Stimulated activated CD4-positive, alpha-beta T cell treated with anti-CD3 and anti-CD28 coated beads, TNF-alpha, amount 100 ng/mL, for 48 hours (primary cell): ENCODE results near the gene SNRNP27.

Experiments used
- DNase-seq, 3 donors: peaks; one replicate each; pipeline ENCODE4 v3.0.0-alpha.2; 2020; ENCODE audit warnings: low read depth in 3 of 3

SNRNP27 gene

DNA sequence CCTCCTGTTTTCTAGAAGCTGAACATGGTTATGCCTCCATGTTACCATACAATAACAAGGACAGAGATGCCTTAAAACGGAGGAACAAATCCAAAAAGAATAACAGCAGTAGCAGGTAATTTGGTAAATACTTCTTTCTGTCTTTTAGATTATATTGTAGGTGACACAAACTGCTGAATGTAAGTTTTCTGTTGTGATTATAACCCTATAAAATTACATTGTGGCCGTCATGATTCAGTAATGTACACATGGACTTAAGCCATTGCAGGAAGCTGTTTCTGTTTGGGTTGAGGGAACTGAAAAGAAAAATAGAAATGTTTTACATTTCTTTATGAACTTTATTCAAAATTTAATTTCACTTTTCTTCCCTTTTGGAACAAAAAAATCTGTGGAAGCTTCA lies 22.4 kb downstream of the SNRNP27 start:
- DNase-seq = no peak

DNA sequence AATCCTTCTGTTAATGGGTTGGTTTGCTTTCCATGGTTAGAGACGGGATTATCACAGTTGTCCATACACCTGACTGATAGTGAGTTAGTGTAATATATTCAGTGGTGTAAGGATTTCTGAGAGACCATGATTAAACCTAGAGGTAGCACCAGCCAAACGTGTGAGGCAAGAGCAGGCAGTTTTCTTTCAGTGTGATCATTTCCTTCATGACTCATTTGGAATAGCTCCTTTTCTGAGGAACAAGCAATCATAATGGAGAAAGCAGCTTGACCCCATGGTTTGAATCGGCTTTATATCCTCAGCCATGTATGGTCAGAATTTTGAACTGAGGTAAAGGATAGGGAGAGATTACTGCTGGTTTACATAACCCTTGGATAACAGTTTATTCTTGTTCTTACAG lies 24.1 kb downstream of the SNRNP27 start:
- DNase-seq = no peak

DNA sequence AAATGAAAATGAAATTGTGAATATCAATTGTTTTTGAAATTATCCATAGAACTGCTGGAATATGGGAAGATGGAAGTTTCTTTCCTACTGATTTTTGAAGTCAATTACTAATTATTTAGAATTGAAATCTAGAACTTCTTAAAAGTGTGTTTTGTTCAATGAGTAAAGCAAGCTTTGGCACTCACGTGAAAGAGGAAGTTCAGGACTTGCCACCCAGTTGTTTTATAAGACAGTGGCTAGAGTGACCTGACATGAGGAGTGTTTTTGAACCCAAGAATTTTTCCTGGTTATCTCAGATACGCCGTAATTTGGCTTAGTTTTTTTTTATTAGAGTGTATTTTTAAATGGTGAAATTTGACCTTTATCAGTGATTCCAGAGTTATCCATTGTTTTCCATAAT lies 24.6 kb downstream of the SNRNP27 start:
- DNase-seq = no peak

DNA sequence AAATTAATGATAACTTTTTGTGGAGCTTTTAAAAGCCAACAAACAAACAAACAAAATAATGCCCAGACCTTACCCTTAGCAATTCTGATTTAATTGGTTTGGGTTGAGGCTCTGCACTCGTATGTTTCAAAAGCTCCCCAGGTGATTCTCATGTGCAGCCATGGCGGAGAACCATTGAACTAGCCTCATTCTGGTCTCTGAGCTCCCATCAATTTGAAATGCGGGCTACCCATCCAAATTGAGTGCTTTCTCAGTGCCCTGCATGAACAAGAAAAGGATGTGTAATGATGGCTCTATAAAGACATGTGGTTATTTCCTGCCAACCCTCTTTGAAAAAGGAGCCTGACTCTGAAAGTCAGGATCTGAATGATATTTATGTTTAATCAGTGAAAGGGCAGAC lies 29.4 kb downstream of the SNRNP27 start:
- DNase-seq = no peak

DNA sequence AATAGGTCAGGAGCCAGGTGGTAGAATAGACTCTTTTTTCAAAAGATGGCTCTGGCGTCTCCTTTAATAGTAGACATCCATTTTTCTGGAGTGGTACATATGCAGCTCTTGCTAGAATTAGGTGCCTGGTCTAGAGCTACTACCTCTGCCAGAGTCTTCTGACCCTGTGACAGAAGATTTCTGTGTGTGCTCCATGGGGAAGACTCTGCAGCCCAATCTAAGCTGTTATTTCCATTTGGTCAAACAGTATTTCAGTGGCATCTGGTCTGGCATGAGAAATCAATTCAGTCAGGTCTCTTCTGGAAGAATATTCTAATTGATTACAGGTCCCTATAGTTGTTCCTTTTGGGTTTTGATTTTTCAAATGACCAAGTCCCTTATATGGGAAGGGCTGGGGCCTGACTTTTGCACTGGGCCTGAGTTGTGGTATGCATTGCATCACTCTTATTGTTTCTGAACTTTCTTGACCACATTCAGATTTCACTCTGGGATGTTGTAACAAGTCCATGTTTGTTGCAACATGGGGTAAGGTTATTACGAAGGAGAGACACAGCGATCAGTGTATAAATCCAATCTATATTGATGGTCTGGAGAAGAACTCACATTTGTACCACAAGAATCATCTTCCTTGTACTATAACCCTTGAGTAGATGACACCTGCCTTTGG lies 33.2 kb downstream of the SNRNP27 start:
- DNase-seq = no peak

DNA sequence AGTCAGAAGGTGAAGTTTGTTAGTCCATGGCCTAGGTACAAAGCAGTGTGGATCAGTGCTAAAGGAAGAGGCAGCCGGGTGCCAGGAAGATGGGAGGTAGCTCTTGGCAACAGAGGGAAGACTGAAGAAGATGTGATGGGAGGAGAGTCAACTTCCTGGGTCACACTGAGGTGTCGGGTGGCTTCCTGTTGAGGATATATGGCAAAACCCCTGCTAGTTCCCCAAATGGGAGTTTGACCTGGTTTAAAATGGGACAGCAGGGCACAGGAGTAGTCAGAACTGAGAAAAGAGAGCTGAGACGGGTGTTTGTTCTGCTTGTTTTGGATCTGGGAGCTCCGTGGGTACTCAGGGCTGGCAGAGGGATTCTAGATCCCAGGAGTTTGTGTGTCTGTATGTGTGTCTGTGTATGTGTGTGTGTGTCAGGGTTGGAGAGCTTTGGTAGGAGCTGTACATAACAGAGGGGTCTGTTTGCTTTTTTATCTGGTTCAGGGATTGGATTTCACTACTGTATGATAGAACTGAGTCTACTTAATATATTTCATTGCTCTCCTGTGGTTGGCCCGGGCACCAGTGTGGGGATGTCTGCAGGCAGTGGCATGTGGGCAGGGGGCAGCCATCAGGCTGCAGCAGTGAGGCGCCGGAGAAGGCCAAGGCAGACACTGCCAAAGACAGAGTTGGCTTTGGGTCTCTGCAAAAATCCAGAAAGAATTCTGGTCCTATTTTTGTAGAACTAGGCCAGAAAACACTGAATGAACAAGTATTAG lies 38.3 kb downstream of the SNRNP27 start:
- no peak for DNase-seq

DNA sequence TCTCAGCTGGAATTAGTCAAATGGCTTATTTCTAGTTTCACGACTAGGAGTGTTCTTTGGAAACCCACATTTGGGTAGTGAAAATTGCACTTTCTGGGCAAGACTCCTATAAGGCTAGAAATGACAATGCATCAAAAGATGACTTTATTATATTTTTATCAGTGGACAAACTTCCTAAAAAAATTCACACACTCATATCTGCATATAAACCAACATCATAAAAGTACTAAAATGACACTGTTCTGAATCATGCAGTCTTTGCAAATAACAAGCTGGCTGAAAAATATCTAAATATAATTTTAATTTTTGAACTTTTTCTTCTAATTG lies 38.8 kb downstream of the SNRNP27 start:
- no peak for DNase-seq

DNA sequence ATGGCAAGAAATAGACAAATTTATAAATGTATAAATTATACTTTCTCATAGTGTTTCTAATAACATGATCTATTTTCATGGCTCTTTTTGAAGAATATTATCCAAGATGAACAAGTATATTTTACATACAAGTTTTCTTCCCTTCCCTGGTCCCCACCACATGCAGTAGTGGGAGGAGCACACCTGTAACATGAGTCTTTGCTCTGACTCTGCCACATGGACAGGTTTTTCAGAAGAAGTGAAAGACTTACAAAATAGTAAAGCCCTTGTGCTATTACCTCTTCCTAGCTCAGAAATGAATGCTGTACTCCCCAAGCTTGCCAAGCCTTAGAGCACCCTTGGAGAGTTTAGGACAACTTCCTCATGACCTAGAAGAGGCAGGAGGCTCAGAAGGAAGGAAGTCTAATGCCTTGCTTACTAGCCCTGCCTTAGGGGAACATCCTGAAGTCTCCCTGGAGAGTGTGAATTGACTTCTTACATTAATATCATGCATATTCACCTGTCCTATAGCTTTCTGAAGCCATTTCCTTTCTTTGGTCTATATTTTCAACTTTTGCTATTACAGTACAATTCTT lies 39.6 kb downstream of the SNRNP27 start:
- no peak for DNase-seq

DNA sequence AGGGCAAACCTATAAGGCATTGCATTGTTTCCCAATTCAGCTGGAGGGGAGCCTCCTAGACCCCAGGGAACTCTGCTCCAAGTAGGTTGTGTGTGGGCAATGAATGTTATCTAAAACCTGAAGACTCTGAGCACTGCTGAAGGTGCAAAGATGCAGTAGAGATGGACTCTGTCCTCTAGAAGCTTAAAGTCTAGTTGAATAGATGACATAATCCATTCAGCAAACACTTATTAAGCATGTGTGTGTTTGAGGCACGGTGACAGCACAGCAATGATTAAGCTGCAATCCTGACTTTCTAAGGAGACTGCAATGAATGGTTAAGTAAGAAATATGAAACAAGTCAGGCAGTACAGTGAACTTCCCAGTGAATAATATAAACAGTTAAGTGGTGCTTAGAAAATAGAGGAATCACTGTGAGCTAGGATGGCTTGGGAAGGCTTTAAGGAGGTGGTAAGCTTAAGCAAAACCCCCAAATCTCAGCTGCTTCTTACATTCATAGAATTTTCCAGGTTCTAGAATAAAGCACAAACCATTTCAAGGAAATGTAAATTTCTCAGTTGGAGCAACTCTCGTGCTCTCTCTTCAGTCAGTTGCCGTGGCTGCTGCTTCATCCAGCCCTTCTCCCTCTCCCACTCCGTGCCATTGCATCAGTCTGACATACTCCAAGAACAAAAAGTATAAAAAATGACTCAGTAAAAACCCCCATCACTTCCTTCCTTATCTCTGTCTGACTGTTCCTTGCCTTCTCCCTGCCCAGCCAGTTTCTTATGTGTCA lies 40.3 kb downstream of the SNRNP27 start:
- DNase-seq = no peak

DNA sequence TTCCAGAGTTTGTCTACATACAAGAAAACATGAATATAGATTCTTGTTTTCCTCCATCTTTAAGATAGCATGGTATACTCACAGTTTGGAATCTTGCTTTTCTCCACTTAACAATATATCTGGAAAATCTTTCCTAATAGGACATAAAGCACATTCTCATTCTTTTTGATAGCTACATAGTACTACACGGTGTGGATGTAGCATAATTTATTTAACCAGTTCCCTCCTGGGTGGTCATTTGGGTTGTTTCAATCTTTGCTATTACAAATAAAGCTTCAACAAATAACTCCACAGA lies 40.8 kb downstream of the SNRNP27 start:
- no peak for DNase-seq

DNA sequence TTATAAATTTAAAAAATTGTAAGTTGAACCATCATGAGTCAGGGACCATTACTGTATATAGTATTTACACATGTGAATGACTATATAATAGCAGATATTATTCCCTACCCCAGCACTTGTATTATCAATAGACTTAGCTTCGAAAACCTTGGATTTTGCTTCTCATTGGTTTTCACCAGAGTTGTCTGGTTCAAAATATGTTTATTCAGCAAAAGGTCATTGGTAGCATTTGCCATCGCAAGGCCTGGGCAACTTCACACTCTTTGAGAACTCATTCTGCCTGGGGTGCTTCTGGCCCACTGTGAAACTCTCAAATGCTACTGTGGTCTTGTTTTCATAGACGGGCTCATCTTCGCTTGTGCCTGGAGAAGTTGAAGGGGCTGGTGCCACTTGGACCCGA lies 41.3 kb downstream of the SNRNP27 start:
- no peak for DNase-seq

DNA sequence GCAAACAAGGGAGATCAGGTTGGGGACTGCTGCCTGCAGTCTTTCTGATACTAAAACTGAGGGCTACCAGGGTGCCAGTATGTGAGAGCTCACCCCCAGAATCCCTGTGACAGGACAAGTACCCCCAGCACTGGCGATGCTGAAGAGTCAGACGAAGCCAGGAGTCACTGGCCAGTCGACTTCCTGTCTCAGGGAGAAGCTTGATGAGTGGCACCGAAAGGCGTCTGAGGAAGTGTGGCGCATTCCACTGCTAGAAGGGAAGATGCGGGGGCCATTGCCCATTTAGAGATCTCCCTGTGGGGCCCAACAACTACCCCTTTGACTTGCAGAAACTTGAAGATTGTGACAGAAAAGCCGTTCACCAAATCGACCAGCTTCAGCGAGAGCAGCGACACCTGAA lies 43.1 kb downstream of the SNRNP27 start:
- DNase-seq = no peak

DNA sequence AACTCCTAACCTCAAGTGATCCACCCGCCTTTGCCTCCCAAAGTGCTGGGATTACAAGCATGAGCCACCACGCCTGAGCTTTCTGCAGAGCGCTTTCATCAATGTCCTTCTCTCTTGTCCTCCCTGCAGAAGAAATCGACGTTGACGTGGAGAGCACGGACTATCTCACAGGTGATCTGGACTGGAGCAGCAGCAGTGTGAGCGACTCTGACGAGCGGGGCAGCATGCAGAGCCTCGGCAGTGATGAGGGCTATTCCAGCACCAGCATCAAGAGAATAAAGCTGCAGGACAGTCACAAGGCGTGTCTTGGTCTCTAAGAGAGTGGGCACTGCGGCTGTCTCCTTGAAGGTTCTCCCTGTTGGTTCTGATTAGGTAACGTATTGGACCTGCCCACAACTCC lies 44.2 kb downstream of the SNRNP27 start:
- no peak for DNase-seq

DNA sequence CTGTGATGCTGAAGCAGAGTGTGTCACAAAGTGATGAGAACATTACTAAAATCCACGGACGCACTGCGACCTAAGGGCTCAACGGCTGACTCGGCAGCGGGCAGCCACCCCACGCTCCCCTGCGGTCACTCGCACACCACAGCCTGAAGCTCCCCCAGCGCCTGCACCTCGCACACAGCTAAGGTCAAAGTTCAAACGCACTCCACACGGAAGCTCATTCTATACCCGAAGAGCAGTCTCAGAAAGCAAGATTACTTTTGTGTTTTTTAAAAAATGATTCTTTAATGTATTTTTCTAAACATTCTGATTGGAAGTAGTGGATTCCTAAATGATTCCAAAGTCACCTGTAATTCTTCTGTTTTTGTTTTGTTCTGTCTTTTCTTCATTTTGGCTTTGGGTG lies 46.0 kb downstream of the SNRNP27 start:
- no peak for DNase-seq

DNA sequence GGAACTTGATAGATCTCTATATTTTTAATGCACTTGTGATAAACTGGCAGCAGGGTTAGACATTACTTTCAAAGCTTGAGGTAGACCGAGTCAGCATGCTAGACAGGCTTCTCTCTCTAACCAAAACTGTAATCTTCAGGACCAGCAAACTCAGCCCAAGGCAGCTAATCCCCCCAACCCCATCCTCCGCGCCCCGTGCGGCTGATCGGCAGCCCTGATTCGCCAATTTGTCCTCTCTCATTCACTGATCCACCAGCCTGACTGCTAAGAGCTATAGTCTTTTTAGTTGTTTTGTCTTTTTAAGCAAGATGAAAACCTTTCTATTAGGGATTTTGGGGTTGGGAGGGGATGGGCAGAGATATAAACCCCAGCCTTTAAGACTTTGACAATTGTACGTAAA lies 46.9 kb downstream of the SNRNP27 start:
- no peak for DNase-seq

DNA sequence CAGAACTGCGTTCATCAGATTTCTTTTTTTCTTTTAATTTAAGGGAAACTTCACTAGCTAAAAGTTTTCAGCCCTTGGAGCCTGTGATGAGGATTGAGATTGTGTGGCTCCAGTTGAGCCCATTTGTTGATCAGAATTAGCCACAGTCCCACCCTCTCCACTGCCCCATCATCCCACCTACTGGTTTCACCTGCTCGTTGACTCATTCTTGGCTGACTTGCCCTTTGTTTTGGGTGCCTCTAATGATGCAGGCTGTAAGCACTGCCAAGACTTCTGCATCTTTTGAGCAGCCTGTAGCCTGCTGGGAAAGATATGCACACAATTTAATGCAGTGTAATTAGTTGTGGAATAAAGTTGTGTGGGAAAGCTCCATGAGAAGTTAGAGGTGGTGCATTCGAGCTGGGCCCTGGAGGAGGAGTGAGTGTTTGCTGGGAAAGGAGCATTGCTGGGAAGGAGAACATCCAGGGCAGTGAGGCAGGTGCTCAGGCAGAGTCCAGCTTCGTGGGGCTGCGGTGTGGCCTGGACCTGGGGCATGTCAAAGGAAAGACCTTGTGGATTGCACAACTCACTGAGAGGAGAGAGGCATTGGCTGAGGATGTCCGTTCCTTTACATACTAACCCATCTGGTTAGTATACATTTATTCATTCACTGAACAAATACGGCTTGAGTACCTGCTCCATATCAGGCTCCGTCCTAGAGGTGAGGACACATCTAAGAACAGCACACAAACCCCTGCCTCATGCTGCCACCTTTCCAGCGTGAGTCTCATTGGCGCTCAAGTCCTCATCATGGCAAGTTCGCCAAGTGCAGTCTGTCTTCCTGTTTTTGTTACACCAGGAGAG lies 49.5 kb downstream of the SNRNP27 start:
- DNase-seq = no peak

DNA sequence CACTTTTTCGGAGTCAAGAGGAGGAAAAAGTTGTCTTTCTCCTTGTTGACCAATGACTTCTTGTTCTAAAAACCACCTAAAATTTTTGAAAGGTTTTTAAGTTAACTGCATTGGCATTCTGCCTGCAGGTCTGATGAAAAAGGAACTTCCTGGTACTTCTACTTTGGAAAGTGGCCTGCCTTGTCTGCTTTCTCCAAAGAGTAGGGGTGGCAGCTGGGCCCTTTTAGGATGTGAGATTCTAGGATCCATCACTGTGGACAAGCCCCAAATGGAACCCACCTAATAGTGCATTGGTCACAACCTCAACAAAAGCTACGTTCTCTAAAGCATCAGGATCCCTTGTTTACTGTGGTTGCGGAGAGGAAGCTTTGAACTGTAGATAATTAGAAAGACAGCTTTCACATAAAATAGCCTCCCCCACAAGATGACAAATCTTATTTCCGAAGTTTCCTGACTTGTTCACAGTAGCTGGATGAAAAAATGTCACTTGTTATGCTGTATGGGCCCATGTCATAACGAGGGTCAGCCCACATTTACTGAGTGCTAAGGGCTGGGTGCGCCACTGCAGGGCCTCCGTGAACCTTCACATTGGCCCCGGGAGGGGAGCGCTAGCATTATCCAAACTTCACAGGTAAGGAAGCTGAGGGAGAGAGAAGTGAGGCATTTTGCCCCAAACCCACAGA lies 50.2 kb downstream of the SNRNP27 start:
- DNase-seq = no peak

DNA sequence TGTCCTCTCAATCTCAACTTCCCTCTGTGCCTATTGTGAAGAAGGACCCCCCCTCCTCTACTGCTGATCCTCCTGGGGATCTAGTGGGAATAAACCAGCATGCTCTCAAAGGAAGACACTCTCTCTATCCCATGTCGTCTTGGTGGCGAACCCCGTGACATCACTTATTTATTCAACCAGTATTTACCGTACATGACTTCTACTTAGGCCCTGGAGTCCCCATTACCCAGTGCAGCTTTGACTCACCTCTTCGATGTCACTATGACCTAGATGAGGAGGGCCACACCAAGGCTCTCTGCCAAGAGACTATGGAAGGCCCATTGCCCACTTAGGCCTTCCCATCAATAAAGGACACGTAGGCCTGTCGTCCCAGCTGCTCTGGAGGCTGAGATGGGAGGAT lies 51.0 kb downstream of the SNRNP27 start:
- DNase-seq = no peak

DNA sequence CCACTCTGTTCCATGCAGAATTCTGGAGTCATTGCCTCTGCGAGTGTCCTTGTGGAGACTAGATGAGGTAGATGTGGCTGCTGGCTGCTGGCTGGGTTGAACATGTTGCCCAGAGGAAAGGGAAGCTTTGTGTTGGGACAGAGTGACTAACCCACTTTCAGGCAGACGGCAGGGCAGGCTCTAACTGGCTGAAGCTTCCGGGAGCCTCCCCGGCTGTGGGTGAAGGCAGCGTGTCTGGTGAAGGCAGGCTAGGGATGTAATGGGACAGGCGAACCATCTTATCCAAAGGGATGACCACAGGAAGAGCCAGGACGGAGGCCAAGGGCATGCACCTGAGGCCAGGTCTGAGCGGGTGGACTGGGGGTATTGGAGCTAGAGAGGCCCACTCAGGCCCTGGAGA lies 51.7 kb downstream of the SNRNP27 start:
- no peak for DNase-seq

DNA sequence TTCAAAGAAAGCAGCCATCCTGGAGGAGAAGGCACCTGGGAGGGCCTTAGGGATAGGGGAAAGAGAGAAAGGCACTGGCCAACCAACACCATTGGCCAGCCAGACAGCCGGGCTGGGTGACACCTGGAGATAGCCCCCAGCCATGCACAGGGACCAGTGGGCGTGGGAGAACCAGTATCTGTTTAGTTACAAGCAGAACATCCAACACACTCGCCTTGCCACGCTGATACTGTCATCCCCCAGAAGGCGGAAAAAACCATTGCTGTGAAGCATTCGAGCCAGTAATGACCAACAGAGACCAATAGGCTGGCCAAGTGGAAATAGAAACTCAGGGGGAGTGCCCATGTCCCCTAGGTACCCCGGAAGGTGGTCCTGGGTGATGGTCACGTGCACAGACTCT lies 52.2 kb downstream of the SNRNP27 start:
- DNase-seq = no peak
